GM12872 (cell line): ENCODE results near the gene GRB10.

Source experiments
- TF ChIP-seq, protein P1 (sequence below): IDR thresholded peaks from 3 replicates; pipeline ENCODE4 v1.5.1; 2011; ENCODE audit warnings: low read depth, mild to moderate bottlenecking, low read length, moderate library complexity; ENCODE audit not compliant: insufficient read depth

GRB10 gene

DNA sequence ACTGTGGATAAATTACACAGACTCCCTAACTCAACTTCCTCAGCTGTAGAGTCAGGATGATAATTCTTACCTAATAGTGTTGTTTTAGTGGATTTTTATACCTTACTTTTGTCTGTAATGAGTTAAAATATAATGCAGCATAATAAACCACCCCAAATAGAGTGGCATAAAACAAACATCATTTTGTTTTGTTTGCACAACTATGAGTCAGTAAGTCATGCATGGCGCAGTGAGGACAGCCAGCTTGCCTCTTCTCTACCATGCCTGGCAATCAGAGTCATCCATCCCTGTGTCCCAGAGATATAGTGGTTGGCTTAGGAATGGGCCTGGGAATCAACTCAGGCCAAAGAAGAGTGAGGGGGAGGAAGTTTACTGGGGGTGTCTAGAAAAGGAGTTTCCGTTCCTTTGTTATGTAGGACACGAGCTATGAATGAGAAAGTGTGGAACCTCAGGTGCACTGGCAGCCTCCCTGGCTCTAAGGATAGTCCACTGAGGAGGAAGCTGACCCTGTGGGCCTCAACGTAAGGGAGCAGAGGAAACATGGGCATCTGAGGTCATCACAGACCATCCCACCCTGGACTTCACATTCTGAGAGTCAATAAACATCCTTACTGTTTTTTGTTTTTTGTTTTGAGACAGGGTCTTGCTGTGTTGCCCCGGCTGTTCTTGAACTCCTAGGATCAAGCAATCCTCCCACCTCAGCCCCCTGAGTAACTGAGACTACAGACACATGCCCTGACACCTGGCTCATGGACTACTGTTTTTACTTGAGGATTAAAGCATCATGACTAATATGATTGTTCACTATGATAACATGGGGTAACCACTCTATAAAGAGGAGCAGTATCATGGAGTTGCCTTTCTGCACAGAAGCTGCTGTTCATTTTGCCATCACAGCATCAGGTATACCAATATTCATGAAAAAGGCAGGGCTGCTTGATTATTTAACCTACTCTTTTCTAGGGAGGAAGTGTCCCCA is 21.0 kb upstream of the GRB10 start:
- TF ChIP-seq, protein P1, sequence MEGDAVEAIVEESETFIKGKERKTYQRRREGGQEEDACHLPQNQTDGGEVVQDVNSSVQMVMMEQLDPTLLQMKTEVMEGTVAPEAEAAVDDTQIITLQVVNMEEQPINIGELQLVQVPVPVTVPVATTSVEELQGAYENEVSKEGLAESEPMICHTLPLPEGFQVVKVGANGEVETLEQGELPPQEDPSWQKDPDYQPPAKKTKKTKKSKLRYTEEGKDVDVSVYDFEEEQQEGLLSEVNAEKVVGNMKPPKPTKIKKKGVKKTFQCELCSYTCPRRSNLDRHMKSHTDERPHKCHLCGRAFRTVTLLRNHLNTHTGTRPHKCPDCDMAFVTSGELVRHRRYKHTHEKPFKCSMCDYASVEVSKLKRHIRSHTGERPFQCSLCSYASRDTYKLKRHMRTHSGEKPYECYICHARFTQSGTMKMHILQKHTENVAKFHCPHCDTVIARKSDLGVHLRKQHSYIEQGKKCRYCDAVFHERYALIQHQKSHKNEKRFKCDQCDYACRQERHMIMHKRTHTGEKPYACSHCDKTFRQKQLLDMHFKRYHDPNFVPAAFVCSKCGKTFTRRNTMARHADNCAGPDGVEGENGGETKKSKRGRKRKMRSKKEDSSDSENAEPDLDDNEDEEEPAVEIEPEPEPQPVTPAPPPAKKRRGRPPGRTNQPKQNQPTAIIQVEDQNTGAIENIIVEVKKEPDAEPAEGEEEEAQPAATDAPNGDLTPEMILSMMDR: no peak

GRCh38 chr7:50801907-50802306 is 19.2 kb upstream of the GRB10 start:
- TF ChIP-seq, protein P1: no peak

- TF ChIP-seq, protein P1: no peak
Observed at GRCh38 chr7:50799873-50800272, 17.2 kb upstream of the GRB10 start.

DNA sequence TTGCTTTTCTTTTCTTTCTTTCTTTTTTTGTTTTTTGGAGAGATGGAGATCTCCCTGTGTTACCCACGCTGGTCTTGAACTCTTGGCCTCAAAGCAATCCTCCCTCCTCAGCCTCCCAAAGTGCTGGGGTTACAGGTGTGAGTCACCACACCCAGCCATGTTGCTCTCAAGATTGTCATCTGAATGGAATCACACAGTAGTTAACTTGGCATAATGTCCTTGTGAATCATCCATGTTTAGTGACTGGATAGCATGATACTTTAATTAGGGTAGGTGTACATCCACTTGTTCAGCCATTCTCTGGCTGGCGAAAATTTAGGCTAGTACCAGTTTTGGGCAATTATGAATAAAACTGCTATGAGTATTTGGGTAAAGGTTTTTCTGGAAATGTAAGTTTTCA is 15.4 kb upstream of the GRB10 start:
- TF ChIP-seq, protein P1: no peak

- TF ChIP-seq, protein P1: no peak
Observed at GRCh38 chr7:50795831-50796230, 13.1 kb upstream of the GRB10 start.

- TF ChIP-seq, protein P1: no peak
Observed at GRCh38 chr7:50795253-50795652, 12.6 kb upstream of the GRB10 start.

GRCh38 chr7:50793947-50794570 is 11.4 kb upstream of the GRB10 start:
- TF ChIP-seq, protein P1: no peak
